Activated CD4-positive, alpha-beta T cell treated with anti-CD3 and anti-CD28 coated beads for 1 hour (primary cell): ENCODE results near the gene PFDN2.
"Not testable (repeated sequence)": the region's sequence is repeated elsewhere in the genome, so short reads cannot be mapped to it uniquely, and the experiment has no call there.

ENCODE experiments used
- DNase-seq: peaks from one replicate; pipeline ENCODE4 v3.0.0-alpha.2; 2020

Gene PFDN2

GRCh38 chr1:161138431-161138830, 20.6 kb upstream of the PFDN2 start:
- no peak for DNase-seq

- DNase-seq = no peak
These were observed 20.0 kb upstream of the PFDN2 start for GRCh38 chr1:161137881-161138280.

- DNase-seq = no peak
These were observed 15.4 kb upstream of the PFDN2 start for GRCh38 chr1:161133220-161133740.

- DNase-seq = peak; percentile 85
These were observed 14.8 kb upstream of the PFDN2 start, which contains the start of gene DEDD for GRCh38 chr1:161132410-161133219. Gene DEDD, minus strand, starts transcription at chr1:161132667. Its CDS starts 8,205 bp downstream, at chr1:161124462.

GRCh38 chr1:161131523-161132409, 13.9 kb upstream of the PFDN2 start:
- no peak for DNase-seq

GRCh38 chr1:161130266-161130665, 12.4 kb upstream of the PFDN2 start:
- DNase-seq = no peak

- no peak for DNase-seq
These were observed 11.0 kb upstream of the PFDN2 start for GRCh38 chr1:161128591-161129420.

GRCh38 chr1:161127649-161128048, 9.8 kb upstream of the PFDN2 start:
- no peak for DNase-seq

- no peak for DNase-seq
These were observed 5.1 kb upstream of the PFDN2 start for GRCh38 chr1:161122967-161123366.

GRCh38 chr1:161121834-161122233, 4.0 kb upstream of the PFDN2 start:
- DNase-seq = no peak

GRCh38 chr1:161121042-161121650, 3.3 kb upstream of the PFDN2 start:
- no peak for DNase-seq

GRCh38 chr1:161119092-161119903, 1.5 kb upstream of the PFDN2 start:
- peak; percentile 45 for DNase-seq

GRCh38 chr1:161115961-161116360, 1.9 kb downstream of the PFDN2 start:
- not testable (repeated sequence) for DNase-seq

- DNase-seq = no peak
These were observed 2.6 kb downstream of the PFDN2 start for GRCh38 chr1:161115132-161115711.

- DNase-seq = no peak
These were observed 3.3 kb downstream of the PFDN2 start for GRCh38 chr1:161114556-161114955.

GRCh38 chr1:161113915-161114314, 3.9 kb downstream of the PFDN2 start:
- DNase-seq = no peak

GRCh38 chr1:161111527-161111926, 6.3 kb downstream of the PFDN2 start:
- DNase-seq = no peak

GRCh38 chr1:161111117-161111516, 6.7 kb downstream of the PFDN2 start:
- no peak for DNase-seq

GRCh38 chr1:161106431-161106830, 11.4 kb downstream of the PFDN2 start:
- DNase-seq = no peak

GRCh38 chr1:161100556-161100955, 17.3 kb downstream of the PFDN2 start:
- DNase-seq = no peak
